ENCODE results near the gene H1-8.
A peak's percentile ranks its signal among the peaks of the same experiment; 100 is the strongest.

Gene H1-8

GRCh38 chr3:129571605-129572547 is 28.9 kb downstream of the H1-8 start:
- DNase-seq (ENCODE audit: low read depth in 1 of 2, low spot score in 1 of 2): no peak

- no peak for DNase-seq (ENCODE audit: low read depth in 1 of 2, low spot score in 1 of 2)
These were observed 29.6 kb downstream of the H1-8 start for GRCh38 chr3:129572603-129573002.

- DNase-seq (ENCODE audit: low read depth in 1 of 2, low spot score in 1 of 2): no peak
These were observed 30.5 kb downstream of the H1-8 start for GRCh38 chr3:129573493-129573892.

- DNase-seq (ENCODE audit: low read depth in 1 of 2, low spot score in 1 of 2): no peak
These were observed 31.2 kb downstream of the H1-8 start for GRCh38 chr3:129574206-129574605.

GRCh38 chr3:129575233-129575996 is 32.4 kb downstream of the H1-8 start:
- DNase-seq (ENCODE audit: low read depth in 1 of 2, low spot score in 1 of 2): no peak

- no peak for DNase-seq (ENCODE audit: low read depth in 1 of 2, low spot score in 1 of 2)
These were observed 33.0 kb downstream of the H1-8 start for GRCh38 chr3:129575997-129576384.

- peak; percentile 4 to 8 for DNase-seq (ENCODE audit: low read depth in 1 of 2, low spot score in 1 of 2)
These were observed 33.8 kb downstream of the H1-8 start for GRCh38 chr3:129576514-129577352.

- no peak for DNase-seq (ENCODE audit: low read depth in 1 of 2, low spot score in 1 of 2)
These were observed 34.4 kb downstream of the H1-8 start for GRCh38 chr3:129577366-129577765.

- DNase-seq (ENCODE audit: low read depth in 1 of 2, low spot score in 1 of 2): no peak
These were observed 35.2 kb downstream of the H1-8 start for GRCh38 chr3:129577925-129578786.

GRCh38 chr3:129579991-129580390 is 37.0 kb downstream of the H1-8 start:
- no peak for DNase-seq (ENCODE audit: low read depth in 1 of 2, low spot score in 1 of 2)

GRCh38 chr3:129581623-129582022 is 38.6 kb downstream of the H1-8 start:
- DNase-seq (ENCODE audit: low read depth in 1 of 2, low spot score in 1 of 2): no peak

GRCh38 chr3:129582799-129583198 is 39.8 kb downstream of the H1-8 start:
- DNase-seq (ENCODE audit: low read depth in 1 of 2, low spot score in 1 of 2): no peak

GRCh38 chr3:129583289-129583688 is 40.3 kb downstream of the H1-8 start:
- DNase-seq (ENCODE audit: low read depth in 1 of 2, low spot score in 1 of 2): no peak

- no peak for DNase-seq (ENCODE audit: low read depth in 1 of 2, low spot score in 1 of 2)
These were observed 41.7 kb downstream of the H1-8 start for GRCh38 chr3:129584631-129585030.

GRCh38 chr3:129585949-129586657 is 43.1 kb downstream of the H1-8 start:
- no peak for DNase-seq (ENCODE audit: low read depth in 1 of 2, low spot score in 1 of 2)

- no peak for DNase-seq (ENCODE audit: low read depth in 1 of 2, low spot score in 1 of 2)
These were observed 43.9 kb downstream of the H1-8 start for GRCh38 chr3:129586746-129587430.

GRCh38 chr3:129587566-129588210 is 44.7 kb downstream of the H1-8 start:
- no peak for DNase-seq (ENCODE audit: low read depth in 1 of 2, low spot score in 1 of 2)

- no peak for DNase-seq (ENCODE audit: low read depth in 1 of 2, low spot score in 1 of 2)
These were observed 47.2 kb downstream of the H1-8 start for GRCh38 chr3:129590215-129590614.

- no peak for DNase-seq (ENCODE audit: low read depth in 1 of 2, low spot score in 1 of 2)
These were observed 49.0 kb downstream of the H1-8 start for GRCh38 chr3:129591932-129592331.

Data from activated CD4-positive, alpha-beta T cell treated with anti-CD3 and anti-CD28 coated beads, Interleukin-2, amount 50 U/mL, for 24 hours (primary cell).